Immature natural killer cell (primary cell): ENCODE measurements around the gene NPW. TPM values are rescaled to one million over a fixed set of nuclear protein-coding genes. Genes with fewer than 3 reads are reported as not detected.

Experiments used
- DNase-seq, 3 donors: peaks; one replicate each; pipeline ENCODE4 v3.0.0; 2022; ENCODE audit warnings: mixed read lengths in 1 of 3
- H3K27ac Mint-ChIP-seq, 6 donors: one replicate each; pipeline ENCODE4 v1.8.0; 2020; ENCODE audit warnings: mixed read lengths in 6 of 6, mild to moderate bottlenecking in 5 of 6, inconsistent platforms in 4 of 6, moderate library complexity in 3 of 6
- H3K27me3 Mint-ChIP-seq, 3 donors: one replicate each; pipeline ENCODE4 v1.8.0; 2020 to 2021; ENCODE audit warnings: low read depth in 3 of 3, mild to moderate bottlenecking in 3 of 3, mixed read lengths in 3 of 3, moderate library complexity in 3 of 3, inconsistent platforms in 1 of 3
- H3K36me3 Mint-ChIP-seq, 3 donors: one replicate each; pipeline ENCODE4 v1.8.0; 2020; ENCODE audit warnings: mixed read lengths in 3 of 3, inconsistent platforms in 2 of 3, mild to moderate bottlenecking in 2 of 3
- H3K4me1 Mint-ChIP-seq, 2 donors: one replicate each; pipeline ENCODE4 v1.8.0; 2020; ENCODE audit warnings: inconsistent platforms in 2 of 2, mild to moderate bottlenecking in 2 of 2, mixed read lengths in 2 of 2, moderate library complexity in 1 of 2
- H3K4me3 Mint-ChIP-seq, 5 donors: one replicate each; pipeline ENCODE4 v1.8.0; 2020; ENCODE audit warnings: mild to moderate bottlenecking in 5 of 5, mixed read lengths in 5 of 5, inconsistent platforms in 3 of 5, moderate library complexity in 3 of 5
- H3K9me3 Mint-ChIP-seq, 6 donors: one replicate each; pipeline ENCODE4 v1.8.0; 2020; ENCODE audit warnings: mild to moderate bottlenecking in 6 of 6, mixed read lengths in 6 of 6, inconsistent platforms in 4 of 6, moderate library complexity in 3 of 6
- polyA plus RNA-seq, 3 donors: library from polyadenylated mRNA; unstranded; fragments of 300-500 nt; fragmentation: Illumina TruSeq; gene quantifications; one replicate each; pipeline ENCODE4 v1.2.3, GENCODE V29; 2021

NPW gene
- polyA plus RNA-seq, 3 donors from 2014 or later: not detected

GRCh38 chr16:2035431-2036199 lies 16.0 kb downstream of the NPW start:
- Mint-ChIP-seq H3K4me3 (no peak overlapping the region), H3K4me1 (no peaks in the 10 kb centered on the region), H3K27ac (no peak overlapping the region), H3K27me3 (peaks cover 0 to 7% (median 0%) of the 10 kb centered on the region in 3 donors), H3K36me3 (no peaks in the 10 kb centered on the region), H3K9me3 (no peaks in the 10 kb centered on the region)
- DNase-seq: no peak

GRCh38 chr16:2036200-2036966 lies 16.8 kb downstream of the NPW start:
- Mint-ChIP-seq H3K36me3 (no peaks in the 10 kb centered on the region), H3K4me3 (no peak overlapping the region), H3K27ac (no peak overlapping the region), H3K4me1 (no peaks in the 10 kb centered on the region), H3K9me3 (no peaks in the 10 kb centered on the region), H3K27me3 (peaks cover 0 to 7% (median 0%) of the 10 kb centered on the region in 3 donors)
- no peak for DNase-seq

- Mint-ChIP-seq H3K36me3 (no peaks in the 10 kb centered on the region), H3K27ac (no peak overlapping the region), H3K27me3 (peaks cover 0 to 5% (median 0%) of the 10 kb centered on the region in 3 donors), H3K9me3 (no peaks in the 10 kb centered on the region), H3K4me1 (no peaks in the 10 kb centered on the region), H3K4me3 (no peak overlapping the region)
- no peak for DNase-seq
Observed at GRCh38 chr16:2037115-2037514, 17.5 kb downstream of the NPW start.

GRCh38 chr16:2037647-2038381 lies 18.2 kb downstream of the NPW start:
- no peaks in the 10 kb centered on the region for H3K36me3 Mint-ChIP-seq
- no peaks in the 10 kb centered on the region for H3K9me3 Mint-ChIP-seq
- H3K27me3 Mint-ChIP-seq: peaks cover 0 to 5% (median 0%) of the 10 kb centered on the region in 3 donors
- no peak overlapping the region for H3K4me3 Mint-ChIP-seq
- H3K4me1 Mint-ChIP-seq: no peaks in the 10 kb centered on the region
- H3K27ac Mint-ChIP-seq: no peak overlapping the region
- DNase-seq: no peak

- Mint-ChIP-seq H3K27ac (no peak overlapping the region), H3K4me1 (no peaks in the 10 kb centered on the region), H3K36me3 (no peaks in the 10 kb centered on the region), H3K4me3 (no peak overlapping the region), H3K27me3 (peaks cover 0 to 5% (median 0%) of the 10 kb centered on the region in 3 donors), H3K9me3 (no peaks in the 10 kb centered on the region)
- no peak for DNase-seq
Observed at GRCh38 chr16:2038382-2039231, 19.0 kb downstream of the NPW start.

GRCh38 chr16:2039274-2040031 lies 19.9 kb downstream of the NPW start:
- no peak overlapping the region for H3K4me3 Mint-ChIP-seq
- no peak for DNase-seq
- H3K9me3 Mint-ChIP-seq: no peaks in the 10 kb centered on the region
- H3K36me3 Mint-ChIP-seq: no peaks in the 10 kb centered on the region
- no peaks in the 10 kb centered on the region for H3K4me1 Mint-ChIP-seq
- H3K27me3 Mint-ChIP-seq: peaks cover 0 to 5% (median 0%) of the 10 kb centered on the region in 3 donors
- no peak overlapping the region for H3K27ac Mint-ChIP-seq

GRCh38 chr16:2040041-2040786 lies 20.6 kb downstream of the NPW start:
- peaks cover 0 to 2% (median 0%) of the 10 kb centered on the region in 3 donors for H3K27me3 Mint-ChIP-seq
- no peaks in the 10 kb centered on the region for H3K4me1 Mint-ChIP-seq
- no peak overlapping the region for H3K4me3 Mint-ChIP-seq
- H3K27ac Mint-ChIP-seq: no peak overlapping the region
- no peak for DNase-seq
- H3K9me3 Mint-ChIP-seq: no peaks in the 10 kb centered on the region
- H3K36me3 Mint-ChIP-seq: no peaks in the 10 kb centered on the region

GRCh38 chr16:2040787-2041522 lies 21.4 kb downstream of the NPW start:
- no peak for DNase-seq
- Mint-ChIP-seq H3K4me1 (no peaks in the 10 kb centered on the region), H3K27me3 (peaks cover 0 to 2% (median 0%) of the 10 kb centered on the region in 3 donors), H3K4me3 (no peak overlapping the region), H3K27ac (no peak overlapping the region), H3K36me3 (no peaks in the 10 kb centered on the region), H3K9me3 (no peaks in the 10 kb centered on the region)

- H3K27ac Mint-ChIP-seq: no peak overlapping the region
- peaks cover 5 to 8% of the 10 kb centered on the region in 2 donors for H3K4me1 Mint-ChIP-seq
- DNase-seq: no peak
- no peak overlapping the region for H3K4me3 Mint-ChIP-seq
- H3K27me3 Mint-ChIP-seq: peaks cover 0 to 3% (median 0%) of the 10 kb centered on the region in 3 donors
- H3K36me3 Mint-ChIP-seq: no peaks in the 10 kb centered on the region
- H3K9me3 Mint-ChIP-seq: no peaks in the 10 kb centered on the region
Observed at GRCh38 chr16:2042171-2042985, 22.8 kb downstream of the NPW start.

- peaks cover 6 to 9% of the 10 kb centered on the region in 2 donors for H3K4me1 Mint-ChIP-seq
- DNase-seq: no peak
- H3K36me3 Mint-ChIP-seq: no peaks in the 10 kb centered on the region
- H3K9me3 Mint-ChIP-seq: no peaks in the 10 kb centered on the region
- no peak overlapping the region for H3K27ac Mint-ChIP-seq
- H3K4me3 Mint-ChIP-seq: no peak overlapping the region
- H3K27me3 Mint-ChIP-seq: peaks cover 0 to 4% (median 0%) of the 10 kb centered on the region in 3 donors
Observed at GRCh38 chr16:2042986-2043666, 23.5 kb downstream of the NPW start.
